ENCODE data around the gene DCBLD1. TPM values are rescaled to one million over a fixed set of nuclear protein-coding genes. Genes with fewer than 3 reads are reported as not detected.

The DCBLD1 gene
- total RNA-seq, 2 experiments from 2014 or later = 2.2 to 2.3 TPM

DNA sequence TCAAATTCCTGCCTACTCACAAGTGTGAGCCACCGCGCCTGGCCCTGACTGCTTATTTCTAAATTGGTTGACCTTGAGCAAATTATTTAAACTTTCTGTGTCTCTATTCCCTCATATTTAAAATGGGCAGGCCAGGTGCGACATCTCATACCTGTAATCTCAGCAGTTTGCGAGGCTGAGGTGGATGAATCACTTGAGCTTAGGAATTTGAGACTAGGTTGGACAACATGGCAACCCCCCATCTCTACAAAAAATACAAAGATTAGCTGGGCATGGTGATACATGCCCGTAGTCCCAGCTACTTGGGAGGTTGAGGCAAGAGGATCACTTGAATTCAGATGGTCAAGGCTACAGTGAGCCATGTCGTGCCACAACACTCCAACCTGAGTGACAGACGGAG, 26.5 kb downstream of the DCBLD1 start:
- Mint-ChIP-seq H3K4me3 (no peak overlapping the region), H3K36me3 (ENCODE audit: low read depth) (no peaks in the 10 kb centered on the region), H3K4me1 (ENCODE audit: low read depth) (no peaks in the 10 kb centered on the region), H3K27me3 (no peaks in the 10 kb centered on the region), H3K27ac (no peak overlapping the region), H3K9me3 (no peaks in the 10 kb centered on the region)
- DNase-seq (no peak), ATAC-seq (no peak)
- ChIA-PET POLR2A (no interaction called here), CTCF (no interaction called here)
- TF ChIP-seq, protein P1, sequence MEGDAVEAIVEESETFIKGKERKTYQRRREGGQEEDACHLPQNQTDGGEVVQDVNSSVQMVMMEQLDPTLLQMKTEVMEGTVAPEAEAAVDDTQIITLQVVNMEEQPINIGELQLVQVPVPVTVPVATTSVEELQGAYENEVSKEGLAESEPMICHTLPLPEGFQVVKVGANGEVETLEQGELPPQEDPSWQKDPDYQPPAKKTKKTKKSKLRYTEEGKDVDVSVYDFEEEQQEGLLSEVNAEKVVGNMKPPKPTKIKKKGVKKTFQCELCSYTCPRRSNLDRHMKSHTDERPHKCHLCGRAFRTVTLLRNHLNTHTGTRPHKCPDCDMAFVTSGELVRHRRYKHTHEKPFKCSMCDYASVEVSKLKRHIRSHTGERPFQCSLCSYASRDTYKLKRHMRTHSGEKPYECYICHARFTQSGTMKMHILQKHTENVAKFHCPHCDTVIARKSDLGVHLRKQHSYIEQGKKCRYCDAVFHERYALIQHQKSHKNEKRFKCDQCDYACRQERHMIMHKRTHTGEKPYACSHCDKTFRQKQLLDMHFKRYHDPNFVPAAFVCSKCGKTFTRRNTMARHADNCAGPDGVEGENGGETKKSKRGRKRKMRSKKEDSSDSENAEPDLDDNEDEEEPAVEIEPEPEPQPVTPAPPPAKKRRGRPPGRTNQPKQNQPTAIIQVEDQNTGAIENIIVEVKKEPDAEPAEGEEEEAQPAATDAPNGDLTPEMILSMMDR (IDR thresholded peaks at IDR 0.05) = no peak
- intact Hi-C loops (cut with micrococcal nuclease) = no loop called here

DNA sequence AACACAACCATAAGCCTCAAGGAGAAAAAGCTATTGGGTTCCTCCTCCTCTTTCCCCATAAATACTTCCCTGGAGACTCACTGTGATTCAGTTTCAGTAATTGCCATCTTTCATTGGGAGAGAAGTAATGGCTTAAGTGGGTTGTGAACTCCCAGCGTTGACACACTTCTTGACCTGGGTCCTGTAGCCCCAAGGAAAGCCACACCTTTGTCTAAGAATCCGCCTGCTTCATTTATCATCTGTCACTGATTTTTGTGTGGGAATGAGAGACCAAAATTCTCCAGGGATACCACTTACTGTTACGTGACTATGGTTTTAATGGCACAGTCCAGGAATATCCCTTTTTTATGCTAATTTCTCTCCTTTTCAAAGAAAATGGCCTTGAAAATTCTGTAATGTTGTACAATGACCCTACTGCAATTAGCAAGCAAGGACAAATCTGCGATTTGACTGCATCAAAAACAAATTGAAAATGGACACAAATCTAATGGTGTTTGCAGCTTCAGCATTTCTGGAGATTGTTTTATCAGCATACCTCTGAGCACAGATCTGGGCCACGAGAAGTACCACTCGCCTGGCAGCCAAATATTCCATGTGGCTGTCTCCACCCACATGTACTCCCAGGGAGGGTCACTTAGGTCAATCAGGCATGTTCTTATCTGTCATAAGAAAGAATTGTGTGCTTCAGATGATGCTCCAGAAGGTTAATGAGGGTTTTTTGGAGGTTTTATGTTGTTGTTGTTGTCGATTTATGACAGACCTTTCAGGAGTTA, 29.8 kb downstream of the DCBLD1 start:
- ChIA-PET POLR2A (no interaction called here), CTCF (no interaction called here)
- intact Hi-C loops (cut with micrococcal nuclease) = no loop called here
- DNase-seq (no peak), ATAC-seq (no peak)
- Mint-ChIP-seq H3K4me3 (no peak overlapping the region), H3K27me3 (peaks cover 2% of the 10 kb centered on the region), H3K27ac (no peak overlapping the region), H3K36me3 (ENCODE audit: low read depth) (no peaks in the 10 kb centered on the region), H3K9me3 (no peaks in the 10 kb centered on the region), H3K4me1 (ENCODE audit: low read depth) (no peaks in the 10 kb centered on the region)
- TF ChIP-seq, protein P1 (IDR thresholded peaks at IDR 0.05) = no peak

DNA sequence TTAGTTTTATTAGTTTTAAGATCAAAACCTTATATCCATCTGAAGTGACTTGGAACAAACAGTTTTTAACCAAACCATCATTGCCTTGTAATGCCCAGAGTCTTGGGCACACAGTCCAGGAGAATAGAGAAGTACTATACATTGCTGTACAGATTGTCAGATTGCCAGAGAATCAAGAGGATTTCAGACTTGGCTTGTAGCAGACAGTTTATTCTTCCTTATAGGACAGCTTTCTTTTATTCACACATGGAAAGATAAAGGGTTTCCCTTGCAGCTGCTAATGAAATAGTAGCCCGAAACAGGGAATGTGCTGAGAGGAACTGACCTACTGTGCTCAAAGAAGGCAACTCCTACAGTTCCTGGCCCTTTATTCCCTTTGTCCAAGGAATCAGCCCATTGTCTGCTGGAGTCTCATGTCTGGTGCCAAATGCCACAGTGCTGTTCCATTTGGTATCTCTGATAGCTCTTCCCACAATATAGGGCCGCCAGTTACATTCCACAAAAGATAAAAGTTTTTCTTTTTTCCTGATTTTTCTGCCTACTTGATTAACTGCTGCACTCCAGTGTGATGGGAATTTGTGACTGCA, 30.6 kb downstream of the DCBLD1 start:
- no peak for ATAC-seq
- Mint-ChIP-seq H3K4me1 (ENCODE audit: low read depth) (no peaks in the 10 kb centered on the region), H3K4me3 (no peak overlapping the region), H3K9me3 (no peaks in the 10 kb centered on the region), H3K27ac (no peak overlapping the region), H3K27me3 (peaks cover 2% of the 10 kb centered on the region), H3K36me3 (ENCODE audit: low read depth) (no peaks in the 10 kb centered on the region)
- ChIA-PET CTCF (no interaction called here), POLR2A (no interaction called here)
- TF ChIP-seq, protein P1 (IDR thresholded peaks at IDR 0.05) = no peak
- intact Hi-C loops (cut with micrococcal nuclease) = no loop called here
- no peak for DNase-seq

DNA sequence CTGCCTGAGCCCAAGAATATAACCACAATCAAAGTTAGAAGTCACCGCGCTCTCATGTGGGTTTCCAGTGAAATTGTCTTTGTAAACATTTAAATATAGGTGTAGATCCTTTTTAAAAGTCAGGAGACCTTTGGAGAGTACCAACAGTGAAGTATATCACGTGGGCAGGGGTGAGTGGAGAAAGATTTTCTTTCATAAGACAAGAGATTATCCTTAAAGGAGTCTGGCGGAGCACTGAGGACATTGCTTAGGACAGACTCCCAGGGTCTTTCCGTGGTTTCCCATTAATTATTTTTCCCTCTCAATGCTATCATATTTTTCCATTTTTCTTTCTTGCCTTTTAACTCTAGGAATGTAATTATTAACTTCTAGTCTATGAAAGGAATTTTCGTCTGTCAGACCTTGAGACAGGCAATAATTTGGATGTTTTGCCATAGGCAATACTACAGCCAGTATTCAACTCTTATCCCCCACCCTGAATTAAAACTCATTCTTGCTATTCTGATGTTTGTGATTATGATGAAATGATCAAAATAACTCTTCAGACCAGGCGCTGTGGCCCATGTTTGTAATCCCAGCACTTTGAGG, 31.4 kb downstream of the DCBLD1 start:
- Mint-ChIP-seq H3K4me3 (no peak overlapping the region), H3K27me3 (peaks cover 2% of the 10 kb centered on the region), H3K36me3 (ENCODE audit: low read depth) (no peaks in the 10 kb centered on the region), H3K4me1 (ENCODE audit: low read depth) (no peaks in the 10 kb centered on the region), H3K9me3 (no peaks in the 10 kb centered on the region), H3K27ac (no peak overlapping the region)
- CTCF ChIA-PET = no interaction called here
- DNase-seq (no peak), ATAC-seq (no peak)
- POLR2A ChIA-PET = no interaction called here
- TF ChIP-seq, protein P1 (IDR thresholded peaks at IDR 0.05) = no peak
- intact Hi-C loops (cut with micrococcal nuclease) = no loop called here

DNA sequence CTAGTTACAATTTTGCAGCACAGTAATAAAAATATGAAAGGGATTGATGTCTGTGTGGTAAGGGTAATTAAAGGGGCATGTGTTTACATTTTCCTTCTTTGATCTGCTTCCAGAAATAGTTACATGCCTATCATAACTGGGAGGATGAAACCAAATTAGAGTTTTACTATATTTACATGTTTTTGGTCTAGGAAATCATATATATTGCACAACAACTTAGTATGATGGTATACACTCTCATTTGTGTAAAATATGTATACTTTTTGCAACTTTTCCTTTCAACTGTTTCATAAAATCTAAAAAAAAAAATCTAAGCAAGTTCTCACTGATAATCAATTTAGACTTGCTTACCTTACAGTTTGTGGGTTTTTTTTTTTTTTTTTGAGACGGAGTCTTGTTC, 32.2 kb downstream of the DCBLD1 start:
- no peak for DNase-seq
- no peaks in the 10 kb centered on the region for H3K4me1 Mint-ChIP-seq (ENCODE audit: low read depth)
- ChIA-PET CTCF (no interaction called here), POLR2A (no interaction called here)
- TF ChIP-seq, protein P1 (IDR thresholded peaks at IDR 0.05) = no peak
- ATAC-seq = no peak
- no peaks in the 10 kb centered on the region for H3K36me3 Mint-ChIP-seq (ENCODE audit: low read depth)
- H3K27ac Mint-ChIP-seq = no peak overlapping the region
- peaks cover 2% of the 10 kb centered on the region for H3K27me3 Mint-ChIP-seq
- intact Hi-C loops (cut with micrococcal nuclease) = no loop called here
- no peaks in the 10 kb centered on the region for H3K9me3 Mint-ChIP-seq
- H3K4me3 Mint-ChIP-seq = no peak overlapping the region
